DND-41 (cell line): ENCODE data around the gene PTGS1.
"Not testable (repeated sequence)": the region's sequence is repeated elsewhere in the genome, so short reads cannot be mapped to it uniquely, and the experiment has no call there.

Experiments used
- ATAC-seq: fragments of 200-7000 bp; cut with Tn5 transposase; 3 replicates; pipeline ENCODE4 v1.9.1; 2021; ENCODE audit warnings: low read depth; ENCODE audit not compliant: insufficient read depth
- DNase-seq: peaks from one replicate; pipeline ENCODE4 v3.0.0-alpha.2; 2020
- H2AFZ ChIP-seq: 2 replicates; pipeline ENCODE4 v1.6.0; 2012; ENCODE audit warnings: low read depth, low read length
- H3K27ac ChIP-seq: 2 replicates; pipeline ENCODE4 v1.5.1; 2012; ENCODE audit warnings: low read length, inconsistent platforms
- H3K27me3 ChIP-seq: fragments of 200-600 bp; sonication (generic); 2 replicates; pipeline ENCODE4 v1.6.0; 2012; ENCODE audit warnings: low read length, mild to moderate bottlenecking, inconsistent platforms; ENCODE audit not compliant: insufficient read depth, poor library complexity
- H3K36me3 ChIP-seq: 2 replicates; pipeline ENCODE4 v1.5.1; 2012; ENCODE audit warnings: low read length, inconsistent platforms; ENCODE audit not compliant: insufficient read depth
- H3K4me1 ChIP-seq: 2 replicates; pipeline ENCODE4 v1.5.1; 2012; ENCODE audit warnings: mild to moderate bottlenecking, low read length; ENCODE audit not compliant: insufficient read depth
- H3K4me2 ChIP-seq: 2 replicates; pipeline ENCODE4 v1.6.0; 2012; ENCODE audit warnings: mild to moderate bottlenecking, moderate library complexity, low read length, inconsistent platforms; ENCODE audit not compliant: insufficient read depth
- H3K4me3 ChIP-seq, 2 experiments: fragments of 200-600 bp in 1 of 2; shearing (Covaris generic) in 1 of 2; 2 replicates each; pipeline ENCODE4 v1.5.1; 2012 to 2016; ENCODE audit warnings: inconsistent platforms in 2 of 2, low read length in 2 of 2, mild to moderate bottlenecking in 2 of 2, low read depth in 1 of 2, moderate library complexity in 1 of 2
- H3K79me2 ChIP-seq: 2 replicates; pipeline ENCODE4 v1.6.0; 2012; ENCODE audit warnings: low read length, inconsistent platforms; ENCODE audit not compliant: insufficient read depth
- H3K9ac ChIP-seq: 2 replicates; pipeline ENCODE4 v1.6.0; 2012; ENCODE audit warnings: low read depth, mild to moderate bottlenecking, inconsistent platforms, low read length, moderate library complexity
- H3K9me3 ChIP-seq: 2 replicates; pipeline ENCODE4 v1.5.1; 2012; ENCODE audit warnings: low read length, moderate library complexity, mild to moderate bottlenecking, inconsistent platforms; ENCODE audit not compliant: insufficient read depth, severe bottlenecking
- H4K20me1 ChIP-seq: 2 replicates; pipeline ENCODE4 v1.6.0; 2012; ENCODE audit warnings: low read length; ENCODE audit not compliant: insufficient read depth
- EZH2 ChIP-seq: IDR thresholded peaks from 3 replicates; pipeline ENCODE4 v1.6.1; 2012; ENCODE audit warnings: borderline replicate concordance, low read depth, mild to moderate bottlenecking, moderate library complexity, low read length, inconsistent platforms; ENCODE audit not compliant: severe bottlenecking
- TF ChIP-seq, protein P1 (sequence below): IDR thresholded peaks from 2 replicates; pipeline ENCODE4 v1.5.1; 2012; ENCODE audit warnings: borderline replicate concordance, low read length, moderate library complexity, mild to moderate bottlenecking; ENCODE audit not compliant: poor library complexity, severe bottlenecking; ENCODE audit errors: extremely low read depth

The PTGS1 gene

GRCh38 chr9:122356627-122357026 is 14.2 kb upstream of the PTGS1 start:
- no peak overlapping the region for H3K27ac ChIP-seq
- no peak overlapping the region for H3K4me3 ChIP-seq
- no peaks in the 10 kb centered on the region for H3K79me2 ChIP-seq
- H3K27me3 ChIP-seq = no peaks in the 10 kb centered on the region
- no peak for ATAC-seq
- no peak overlapping the region for H2AFZ ChIP-seq
- no peak overlapping the region for H3K4me2 ChIP-seq
- H4K20me1 ChIP-seq = no peaks in the 10 kb centered on the region
- no peaks in the 10 kb centered on the region for H3K4me1 ChIP-seq
- no peaks in the 10 kb centered on the region for H3K36me3 ChIP-seq
- TF ChIP-seq EZH2 = no peak
- TF ChIP-seq, protein P1, sequence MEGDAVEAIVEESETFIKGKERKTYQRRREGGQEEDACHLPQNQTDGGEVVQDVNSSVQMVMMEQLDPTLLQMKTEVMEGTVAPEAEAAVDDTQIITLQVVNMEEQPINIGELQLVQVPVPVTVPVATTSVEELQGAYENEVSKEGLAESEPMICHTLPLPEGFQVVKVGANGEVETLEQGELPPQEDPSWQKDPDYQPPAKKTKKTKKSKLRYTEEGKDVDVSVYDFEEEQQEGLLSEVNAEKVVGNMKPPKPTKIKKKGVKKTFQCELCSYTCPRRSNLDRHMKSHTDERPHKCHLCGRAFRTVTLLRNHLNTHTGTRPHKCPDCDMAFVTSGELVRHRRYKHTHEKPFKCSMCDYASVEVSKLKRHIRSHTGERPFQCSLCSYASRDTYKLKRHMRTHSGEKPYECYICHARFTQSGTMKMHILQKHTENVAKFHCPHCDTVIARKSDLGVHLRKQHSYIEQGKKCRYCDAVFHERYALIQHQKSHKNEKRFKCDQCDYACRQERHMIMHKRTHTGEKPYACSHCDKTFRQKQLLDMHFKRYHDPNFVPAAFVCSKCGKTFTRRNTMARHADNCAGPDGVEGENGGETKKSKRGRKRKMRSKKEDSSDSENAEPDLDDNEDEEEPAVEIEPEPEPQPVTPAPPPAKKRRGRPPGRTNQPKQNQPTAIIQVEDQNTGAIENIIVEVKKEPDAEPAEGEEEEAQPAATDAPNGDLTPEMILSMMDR = peak; percentile 24
- DNase-seq = no peak
- H3K9me3 ChIP-seq = no peaks in the 10 kb centered on the region
- H3K9ac ChIP-seq = no peak overlapping the region

DNA sequence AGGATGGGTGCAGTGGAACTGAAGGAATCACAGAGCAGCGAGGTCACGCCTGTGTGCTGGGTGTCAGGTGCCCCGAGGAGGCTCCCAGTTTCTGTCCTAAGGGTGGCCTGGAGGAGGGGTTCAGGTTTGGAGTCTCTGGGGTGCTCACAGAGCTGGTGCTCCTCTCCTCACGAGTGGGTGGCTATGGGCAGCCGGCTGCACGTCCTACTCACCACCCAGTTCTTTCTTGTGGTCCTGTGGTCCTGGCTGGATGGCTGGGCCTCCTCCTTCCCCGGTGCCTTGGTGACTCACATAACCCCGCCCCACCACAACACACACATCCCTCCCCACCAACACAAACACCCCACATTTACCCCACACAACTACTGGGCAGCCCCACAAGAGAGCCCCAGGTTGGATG is 9.9 kb upstream of the PTGS1 start:
- DNase-seq = no peak
- no peaks in the 10 kb centered on the region for H3K79me2 ChIP-seq
- ATAC-seq = no peak
- no peak overlapping the region for H3K9ac ChIP-seq
- no peaks in the 10 kb centered on the region for H3K36me3 ChIP-seq
- H4K20me1 ChIP-seq = no peaks in the 10 kb centered on the region
- H3K27me3 ChIP-seq = no peaks in the 10 kb centered on the region
- H3K27ac ChIP-seq = no peak overlapping the region
- no peak overlapping the region for H3K4me3 ChIP-seq
- H3K4me1 ChIP-seq = no peaks in the 10 kb centered on the region
- TF ChIP-seq, protein P1 = no peak
- no peak for TF ChIP-seq EZH2
- H2AFZ ChIP-seq = no peak overlapping the region
- H3K4me2 ChIP-seq = no peak overlapping the region
- H3K9me3 ChIP-seq = no peaks in the 10 kb centered on the region

DNA sequence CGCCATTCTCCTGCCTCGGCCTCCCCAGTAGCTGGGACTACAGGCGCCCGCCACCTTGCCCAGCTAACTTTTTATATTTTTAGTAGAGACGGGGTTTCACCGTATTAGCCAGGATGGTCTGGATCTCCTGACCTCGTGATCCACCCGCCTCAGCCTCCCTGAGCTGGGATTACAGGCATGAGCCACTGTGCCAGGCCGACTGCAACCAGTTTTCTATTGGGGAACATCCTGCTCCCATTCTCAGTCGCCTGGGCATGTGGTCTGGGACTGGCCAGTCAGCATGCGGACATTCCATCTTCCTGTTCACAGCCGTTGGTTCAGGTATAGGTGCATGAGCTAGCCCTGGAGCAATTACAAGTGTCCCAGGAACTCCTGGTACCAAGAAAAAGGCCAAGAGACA is 7.7 kb upstream of the PTGS1 start:
- not testable (repeated sequence) for ATAC-seq, H3K4me1 ChIP-seq, H3K36me3 ChIP-seq, H2AFZ ChIP-seq, DNase-seq, H3K4me2 ChIP-seq, H3K4me3 ChIP-seq, H3K9ac ChIP-seq, H3K79me2 ChIP-seq, H4K20me1 ChIP-seq, H3K27ac ChIP-seq, H3K27me3 ChIP-seq, H3K9me3 ChIP-seq

- Histone ChIP-seq H3K4me2 (no peak overlapping the region), H3K27ac (no peak overlapping the region), H3K9me3 (no peaks in the 10 kb centered on the region), H2AFZ (no peak overlapping the region), H3K79me2 (no peaks in the 10 kb centered on the region), H3K4me1 (no peaks in the 10 kb centered on the region), H3K9ac (no peak overlapping the region), H4K20me1 (no peaks in the 10 kb centered on the region), H3K27me3 (no peaks in the 10 kb centered on the region), H3K4me3 (no peak overlapping the region), H3K36me3 (no peaks in the 10 kb centered on the region)
- DNase-seq (no peak), ATAC-seq (no peak)
- TF ChIP-seq, protein P1 = no peak
- no peak for TF ChIP-seq EZH2
Observed at GRCh38 chr9:122364117-122364782, 6.6 kb upstream of the PTGS1 start.
